ENCODE results near the gene SLC37A2. TPM values are rescaled to one million over a fixed set of nuclear protein-coding genes. Genes with fewer than 3 reads are reported as not detected.
"Not testable (repeated sequence)": the region's sequence is repeated elsewhere in the genome, so short reads cannot be mapped to it uniquely, and the experiment has no call there.

Gene SLC37A2
- total RNA-seq, 1 experiment from 2014 or later, result 0.23 TPM

- CTCF ChIA-PET, result no interaction called here
Measured at GRCh38 chr11:125025968-125026367, 37.1 kb upstream of the SLC37A2 start.

GRCh38 chr11:125029431-125029830 lies 33.7 kb upstream of the SLC37A2 start:
- BruUV-seq (replicated peaks); in situ Hi-C loops (cut with HindIII; ENCODE audit: low pct_unique_long_range_greater_than_20kb, low sequenced_read_pairs); DNase-seq (ENCODE audit: low read depth, low spot score); H3K27me3 ChIP-seq (ENCODE audit: control insufficient read depth, insufficient read depth, low read length); intact Hi-C loops (cut with micrococcal nuclease; ENCODE audit: unreplicated experiment); H3K36me3 ChIP-seq (ENCODE audit: control insufficient read depth, insufficient read depth, low read length); H3K4me3 ChIP-seq (ENCODE audit: low read depth in 2 of 2, low read length in 2 of 2); H3K4me1 ChIP-seq (ENCODE audit: control insufficient read depth, insufficient read depth, low read length); ATAC-seq; POLR2A ChIA-PET; H3K9me3 ChIP-seq (ENCODE audit: control insufficient read depth, insufficient read depth, low read depth, low read length); CTCF ChIA-PET; H3K27ac ChIP-seq (ENCODE audit: low read length): not testable (repeated sequence)

More at GRCh38 chr11:125025968-125026367, 37.1 kb upstream of the SLC37A2 start:
- Histone ChIP-seq H3K9me3 (ENCODE audit: control insufficient read depth, insufficient read depth, low read depth, low read length) (no peaks in the 10 kb centered on the region), H3K27ac (ENCODE audit: low read length) (no peak overlapping the region), H3K4me3 (ENCODE audit: low read depth in 2 of 2, low read length in 2 of 2) (no peak overlapping the region), H3K27me3 (ENCODE audit: control insufficient read depth, insufficient read depth, low read length) (no peaks in the 10 kb centered on the region), H3K4me1 (ENCODE audit: control insufficient read depth, insufficient read depth, low read length) (no peaks in the 10 kb centered on the region), H3K36me3 (ENCODE audit: control insufficient read depth, insufficient read depth, low read length) (no peaks in the 10 kb centered on the region)
- ATAC-seq (no peak), DNase-seq (ENCODE audit: low read depth, low spot score) (no peak)
- no peak for TF ChIP-seq CTCF (IDR thresholded peaks at IDR 0.05)
- TF ChIP-seq POLR2AphosphoS5 (IDR thresholded peaks at IDR 0.05; ENCODE audit: low read depth, low read length), result no peak
- no peak for TF ChIP-seq REST (IDR thresholded peaks at IDR 0.05; ENCODE audit: insufficient read depth in 1 of 2, low read depth in 2 of 2, low read length in 1 of 2)
- no peak for TF ChIP-seq TCF7L2 (IDR thresholded peaks at IDR 0.05; ENCODE audit: low read depth, low read length)
- TF ChIP-seq SIN3A (IDR thresholded peaks at IDR 0.05; ENCODE audit: borderline replicate concordance, insufficient read depth, low read depth, low read length), result no peak
- POLR2A ChIA-PET, result interaction anchor here (0.6 kb wide), 2 partner anchors 38 to 253 kb away, joined by 3 to 18 read pairs; no protein-coding TSS in a partner anchor
- intact Hi-C loops (cut with micrococcal nuclease; ENCODE audit: unreplicated experiment) (no loop called here), in situ Hi-C loops (cut with HindIII; ENCODE audit: low pct_unique_long_range_greater_than_20kb, low sequenced_read_pairs) (no loop called here)
- no TSS peak for BruUV-seq (replicated peaks)

GRCh38 chr11:125036933-125037332 lies 26.2 kb upstream of the SLC37A2 start:
- Histone ChIP-seq H3K9me3 (ENCODE audit: control insufficient read depth, insufficient read depth, low read depth, low read length) (no peaks in the 10 kb centered on the region), H3K36me3 (ENCODE audit: control insufficient read depth, insufficient read depth, low read length) (no peaks in the 10 kb centered on the region), H3K27me3 (ENCODE audit: control insufficient read depth, insufficient read depth, low read length) (no peaks in the 10 kb centered on the region), H3K4me3 (ENCODE audit: low read depth in 2 of 2, low read length in 2 of 2) (no peak overlapping the region), H3K4me1 (ENCODE audit: control insufficient read depth, insufficient read depth, low read length) (no peaks in the 10 kb centered on the region), H3K27ac (ENCODE audit: low read length) (no peak overlapping the region)
- BruUV-seq (replicated peaks), result no TSS peak
- ChIA-PET POLR2A (no interaction called here), CTCF (no interaction called here)
- ATAC-seq (no peak), DNase-seq (ENCODE audit: low read depth, low spot score) (no peak)
- intact Hi-C loops (cut with micrococcal nuclease; ENCODE audit: unreplicated experiment), result loop anchor here (10.0 kb wide), 1 partner anchor 122 kb away; the partner anchor contains the start of gene HEPN1
- TF ChIP-seq SIN3A (IDR thresholded peaks at IDR 0.05; ENCODE audit: borderline replicate concordance, insufficient read depth, low read depth, low read length), result no peak
- no peak for TF ChIP-seq REST (IDR thresholded peaks at IDR 0.05; ENCODE audit: insufficient read depth in 1 of 2, low read depth in 2 of 2, low read length in 1 of 2)
- TF ChIP-seq POLR2AphosphoS5 (IDR thresholded peaks at IDR 0.05; ENCODE audit: low read depth, low read length), result no peak
- TF ChIP-seq CTCF (IDR thresholded peaks at IDR 0.05), result no peak
- TF ChIP-seq TCF7L2 (IDR thresholded peaks at IDR 0.05; ENCODE audit: low read depth, low read length), result no peak
- in situ Hi-C loops (cut with HindIII; ENCODE audit: low pct_unique_long_range_greater_than_20kb, low sequenced_read_pairs), result no loop called here

Data from Panc1 (cell line).